GM12878 (cell line): ENCODE measurements around the gene TP73.

Experiments
- EP300 ChIP-seq, 2 experiments: fragments of 150-350 bp in 1 of 2; IDR thresholded peaks; 2 replicates each; pipeline ENCODE4 v1.6.1; 2011 to 2012; ENCODE audit warnings: low read depth in 2 of 2, low read length in 2 of 2, borderline replicate concordance in 1 of 2, improper control_type of control experiment in 1 of 2, inconsistent platforms in 1 of 2; ENCODE audit not compliant: control insufficient read depth in 1 of 2
- EZH2 ChIP-seq: IDR thresholded peaks from 2 replicates; pipeline ENCODE4 v1.6.1; 2012; ENCODE audit warnings: low read depth, mild to moderate bottlenecking, control low read depth, inconsistent platforms, low read length, borderline replicate concordance; ENCODE audit not compliant: control insufficient read depth
- JUND ChIP-seq: IDR thresholded peaks from 2 replicates; pipeline ENCODE4 v1.6.1; 2012; ENCODE audit warnings: low read depth, mild to moderate bottlenecking, low read length, improper control_type of control experiment, moderate library complexity
- POLR2A ChIP-seq: IDR thresholded peaks from 2 replicates; pipeline ENCODE4 v1.6.1; 2011; ENCODE audit warnings: low read depth, mild to moderate bottlenecking, low read length
- ZNF274 ChIP-seq: IDR thresholded peaks from one replicate; pipeline ENCODE4 v1.8.0; 2011; ENCODE audit not compliant: insufficient read length, insufficient read depth
- TF ChIP-seq, protein P1 (sequence below): IDR thresholded peaks from 2 replicates; pipeline ENCODE4 v1.6.1; 2012; ENCODE audit warnings: low read depth, low read length, improper control_type of control experiment

DNA sequence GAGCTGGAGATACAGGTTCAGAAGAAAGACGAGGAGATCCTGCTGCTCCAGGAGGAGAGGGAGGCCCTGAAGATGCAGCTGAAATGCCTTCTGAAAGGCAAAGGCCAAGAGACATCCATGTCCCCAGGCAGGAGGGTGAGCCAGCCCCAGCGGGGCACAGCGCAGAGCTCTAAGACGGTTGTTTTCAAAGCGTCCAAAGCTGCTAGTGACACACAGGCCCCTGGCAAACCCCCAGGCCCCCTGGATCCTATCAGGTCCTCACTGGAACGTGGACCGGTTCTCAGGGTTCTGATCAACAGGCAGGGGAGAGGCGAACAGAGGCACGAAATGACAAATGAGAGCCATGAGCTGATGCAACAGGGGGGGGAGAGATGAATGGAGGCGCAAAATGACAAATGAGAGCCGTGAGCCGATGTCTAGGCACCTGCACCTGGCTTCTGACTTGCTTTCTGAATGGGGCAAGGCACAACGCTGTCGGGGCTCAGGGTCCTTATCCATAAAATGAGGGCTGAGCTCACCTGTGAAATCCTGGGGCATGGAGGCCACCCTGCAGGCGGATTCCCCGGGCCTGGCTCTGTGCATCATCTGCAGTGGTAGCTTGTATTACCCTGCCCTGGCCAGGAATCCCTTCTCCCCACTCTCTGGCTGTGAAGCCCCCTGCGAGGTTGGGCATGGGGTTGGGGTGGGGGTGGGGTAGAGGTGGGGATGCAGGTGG lies 109.1 kb downstream of the TP73 start:
- no peak for TF ChIP-seq EP300 (IDR thresholded peaks at IDR 0.05; ENCODE audit: borderline replicate concordance in 1 of 2, control insufficient read depth in 1 of 2, low read depth in 2 of 2, low read length in 2 of 2)
- TF ChIP-seq POLR2A: no peak
- no peak for TF ChIP-seq EZH2
- TF ChIP-seq JUND: no peak
- TF ChIP-seq ZNF274: no peak
- TF ChIP-seq, protein P1, sequence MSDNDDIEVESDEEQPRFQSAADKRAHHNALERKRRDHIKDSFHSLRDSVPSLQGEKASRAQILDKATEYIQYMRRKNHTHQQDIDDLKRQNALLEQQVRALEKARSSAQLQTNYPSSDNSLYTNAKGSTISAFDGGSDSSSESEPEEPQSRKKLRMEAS: no peak
